VCaP (cell line): Measurements from ENCODE around the gene CAPN1.
"Not testable (repeated sequence)": the region's sequence is repeated elsewhere in the genome, so short reads cannot be mapped to it uniquely, and the experiment has no call there.

Experiments used
- H3K27ac ChIP-seq: fragments of 450-650 bp; 2 replicates; pipeline ENCODE4 v1.5.1; 2017
- TF ChIP-seq, protein P1 (sequence below): fragments of 450-650 bp; conservative IDR thresholded peaks from 2 replicates; pipeline ENCODE4 v1.5.1; 2017; ENCODE audit warnings: mild to moderate bottlenecking, moderate library complexity

The CAPN1 gene

GRCh38 chr11:65225279-65226102, 43.8 kb downstream of the CAPN1 start:
- peak overlapping the region; percentile 3; the same call in 1 of the 2 replicates for H3K27ac ChIP-seq
- TF ChIP-seq, protein P1, sequence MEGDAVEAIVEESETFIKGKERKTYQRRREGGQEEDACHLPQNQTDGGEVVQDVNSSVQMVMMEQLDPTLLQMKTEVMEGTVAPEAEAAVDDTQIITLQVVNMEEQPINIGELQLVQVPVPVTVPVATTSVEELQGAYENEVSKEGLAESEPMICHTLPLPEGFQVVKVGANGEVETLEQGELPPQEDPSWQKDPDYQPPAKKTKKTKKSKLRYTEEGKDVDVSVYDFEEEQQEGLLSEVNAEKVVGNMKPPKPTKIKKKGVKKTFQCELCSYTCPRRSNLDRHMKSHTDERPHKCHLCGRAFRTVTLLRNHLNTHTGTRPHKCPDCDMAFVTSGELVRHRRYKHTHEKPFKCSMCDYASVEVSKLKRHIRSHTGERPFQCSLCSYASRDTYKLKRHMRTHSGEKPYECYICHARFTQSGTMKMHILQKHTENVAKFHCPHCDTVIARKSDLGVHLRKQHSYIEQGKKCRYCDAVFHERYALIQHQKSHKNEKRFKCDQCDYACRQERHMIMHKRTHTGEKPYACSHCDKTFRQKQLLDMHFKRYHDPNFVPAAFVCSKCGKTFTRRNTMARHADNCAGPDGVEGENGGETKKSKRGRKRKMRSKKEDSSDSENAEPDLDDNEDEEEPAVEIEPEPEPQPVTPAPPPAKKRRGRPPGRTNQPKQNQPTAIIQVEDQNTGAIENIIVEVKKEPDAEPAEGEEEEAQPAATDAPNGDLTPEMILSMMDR: peak; percentile 79

DNA sequence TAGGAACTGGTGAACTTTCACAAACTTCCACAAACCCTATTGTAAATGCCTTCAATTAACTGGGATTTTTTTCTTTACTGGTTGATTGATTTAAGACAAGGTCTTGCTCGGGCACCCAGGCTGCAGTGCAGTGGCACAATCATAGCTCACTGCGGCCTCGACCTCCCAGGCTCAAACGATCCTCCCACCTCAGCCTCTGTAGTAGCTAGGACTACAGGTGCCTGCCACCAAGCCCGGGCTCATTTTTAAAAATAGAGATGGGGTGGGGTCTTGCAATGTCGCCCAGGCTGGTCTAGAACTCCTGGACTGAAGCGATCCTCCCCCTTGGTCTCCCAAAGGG, 44.3 kb downstream of the CAPN1 start:
- H3K27ac ChIP-seq: no peak overlapping the region; the same call in 1 of the 2 replicates
- TF ChIP-seq, protein P1: no peak

DNA sequence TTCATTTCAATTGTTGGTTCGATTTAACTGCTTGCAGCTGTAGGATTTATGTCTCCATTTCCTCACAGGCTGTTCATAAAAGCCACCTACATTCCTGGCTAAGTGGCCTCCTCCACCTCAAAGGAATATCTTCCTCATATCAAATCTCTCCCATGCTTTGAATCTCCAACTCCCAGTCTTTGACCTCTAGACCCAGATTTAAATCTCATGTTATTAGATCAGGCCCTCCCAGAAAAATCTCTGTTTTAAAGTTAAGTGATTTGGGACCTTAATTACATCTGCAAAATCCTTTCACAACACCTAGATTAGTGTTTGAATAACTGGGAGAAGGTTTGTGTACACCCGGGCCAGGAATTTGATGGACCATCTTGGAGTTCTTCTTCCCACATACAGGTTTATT, 46.2 kb downstream of the CAPN1 start:
- H3K27ac ChIP-seq: no peak overlapping the region
- TF ChIP-seq, protein P1: no peak

- TF ChIP-seq, protein P1: no peak
- H3K27ac ChIP-seq: no peak overlapping the region
These were observed 54.7 kb downstream of the CAPN1 start for GRCh38 chr11:65236194-65237059.

DNA sequence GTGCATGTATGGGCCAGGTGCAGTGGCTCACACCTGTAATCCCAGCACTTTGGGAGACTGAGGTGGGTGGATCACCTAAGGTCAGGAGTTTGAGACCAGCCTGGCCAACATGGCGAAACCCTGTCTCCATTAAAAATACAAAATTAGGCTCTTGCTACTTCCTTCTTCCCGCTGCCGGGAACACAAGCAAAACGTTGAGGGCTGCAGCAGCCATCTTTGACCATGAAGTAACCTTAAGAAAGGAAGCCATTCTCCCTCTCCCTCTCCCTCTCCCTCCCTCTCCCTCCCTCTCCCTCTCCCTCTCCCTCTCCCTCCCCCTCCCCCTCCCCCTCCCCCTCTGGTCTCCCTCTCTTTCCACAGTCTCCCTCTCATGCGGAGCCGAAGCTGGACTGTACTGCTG, 56.6 kb downstream of the CAPN1 start:
- H3K27ac ChIP-seq: not testable (repeated sequence)

DNA sequence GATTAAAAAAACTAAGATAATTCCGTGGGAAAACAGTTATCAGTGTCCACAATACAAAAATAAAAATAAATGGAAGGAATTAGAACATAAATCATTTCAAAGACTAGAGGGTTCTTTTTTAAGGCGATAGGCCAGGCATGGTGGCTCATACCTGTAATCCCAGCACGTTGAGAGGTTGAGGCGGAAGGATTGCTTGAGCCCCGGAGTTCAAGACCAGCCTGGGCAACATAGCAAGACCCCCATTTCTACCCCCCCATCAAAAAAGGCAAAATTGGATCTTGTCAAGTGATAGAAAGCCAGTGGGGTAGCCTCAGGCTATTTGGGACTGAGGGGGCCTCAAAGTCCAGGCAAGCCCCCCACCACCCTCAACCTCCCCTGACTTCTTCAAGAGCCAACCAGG, 59.4 kb downstream of the CAPN1 start:
- TF ChIP-seq, protein P1: no peak
- H3K27ac ChIP-seq: no peak overlapping the region

- TF ChIP-seq, protein P1: no peak
- no peak overlapping the region for H3K27ac ChIP-seq
These were observed 60.0 kb downstream of the CAPN1 start for GRCh38 chr11:65241692-65242091.
